NOMO-1 (cell line): ENCODE results near the gene AGAP2.
"Not testable (repeated sequence)": the region's sequence is repeated elsewhere in the genome, so short reads cannot be mapped to it uniquely, and the experiment has no call there.

Experiments used
- DNase-seq, 2 experiments: peaks; one replicate each; lab custom pipeline; 2025; ENCODE audit not compliant: unreplicated experiment in 2 of 2; lab: John Stamatoyannopoulos, UW

AGAP2 gene

DNA sequence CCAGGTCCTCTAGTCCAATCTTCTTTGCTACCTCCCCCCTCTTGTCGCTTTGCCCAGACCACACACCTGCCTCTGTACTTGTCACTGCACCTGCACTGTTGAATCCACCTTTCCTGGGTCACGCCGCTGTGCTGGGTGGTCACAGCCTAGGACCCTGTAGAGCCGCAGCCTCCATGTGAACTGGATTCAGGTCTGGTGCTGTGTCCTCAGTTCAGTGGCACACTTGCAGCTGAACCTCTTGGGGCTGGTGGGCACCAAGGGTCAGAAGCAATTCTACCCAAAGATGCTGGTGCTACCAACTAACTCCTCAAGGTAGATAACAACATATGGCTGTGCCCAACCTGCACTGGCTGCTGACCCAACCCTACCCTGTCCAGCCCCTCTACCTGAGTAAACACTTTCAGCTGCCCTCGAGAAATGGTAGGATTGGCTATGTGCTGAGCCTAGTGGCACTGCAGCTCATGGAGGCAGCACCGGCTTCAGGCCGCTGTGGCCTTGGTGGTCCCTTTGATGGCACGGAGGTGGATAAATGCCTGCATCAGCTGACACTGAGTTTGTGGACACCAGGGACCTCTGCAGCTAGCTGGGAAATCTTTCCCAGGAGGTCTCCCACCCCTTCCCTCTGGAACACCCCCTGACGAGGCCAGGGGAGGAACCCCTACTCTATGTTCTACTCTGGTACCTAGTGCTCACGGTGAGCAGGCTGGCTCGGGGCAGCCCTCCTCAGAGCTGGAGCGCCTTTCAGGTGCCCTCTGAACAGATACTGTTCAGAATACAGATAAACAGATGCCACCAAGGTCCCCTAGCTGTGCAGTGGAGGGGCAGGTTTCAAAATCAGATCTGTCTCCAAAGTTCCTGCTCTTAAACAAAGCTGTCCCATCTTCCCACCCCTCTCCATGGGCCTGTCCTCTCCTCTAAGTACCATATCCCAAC lies 14.3 kb downstream of the AGAP2 start:
- DNase-seq, result no peak

DNA sequence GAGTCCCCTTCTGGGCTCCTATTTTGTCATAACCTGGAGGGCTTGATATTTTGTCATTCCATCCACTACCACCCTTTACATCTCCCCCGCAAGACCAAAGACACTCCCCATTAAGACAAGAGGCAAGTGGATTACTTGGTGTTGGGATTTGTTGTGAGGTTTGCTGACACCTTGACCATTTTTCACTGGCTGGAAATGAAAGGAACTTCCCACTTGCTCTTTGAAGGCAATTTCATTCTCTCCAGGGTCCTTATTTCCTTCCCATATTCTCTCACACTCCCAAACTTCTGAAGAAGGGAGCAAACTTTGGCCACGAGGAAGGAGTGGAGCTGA lies 14.9 kb downstream of the AGAP2 start:
- no peak for DNase-seq

DNA sequence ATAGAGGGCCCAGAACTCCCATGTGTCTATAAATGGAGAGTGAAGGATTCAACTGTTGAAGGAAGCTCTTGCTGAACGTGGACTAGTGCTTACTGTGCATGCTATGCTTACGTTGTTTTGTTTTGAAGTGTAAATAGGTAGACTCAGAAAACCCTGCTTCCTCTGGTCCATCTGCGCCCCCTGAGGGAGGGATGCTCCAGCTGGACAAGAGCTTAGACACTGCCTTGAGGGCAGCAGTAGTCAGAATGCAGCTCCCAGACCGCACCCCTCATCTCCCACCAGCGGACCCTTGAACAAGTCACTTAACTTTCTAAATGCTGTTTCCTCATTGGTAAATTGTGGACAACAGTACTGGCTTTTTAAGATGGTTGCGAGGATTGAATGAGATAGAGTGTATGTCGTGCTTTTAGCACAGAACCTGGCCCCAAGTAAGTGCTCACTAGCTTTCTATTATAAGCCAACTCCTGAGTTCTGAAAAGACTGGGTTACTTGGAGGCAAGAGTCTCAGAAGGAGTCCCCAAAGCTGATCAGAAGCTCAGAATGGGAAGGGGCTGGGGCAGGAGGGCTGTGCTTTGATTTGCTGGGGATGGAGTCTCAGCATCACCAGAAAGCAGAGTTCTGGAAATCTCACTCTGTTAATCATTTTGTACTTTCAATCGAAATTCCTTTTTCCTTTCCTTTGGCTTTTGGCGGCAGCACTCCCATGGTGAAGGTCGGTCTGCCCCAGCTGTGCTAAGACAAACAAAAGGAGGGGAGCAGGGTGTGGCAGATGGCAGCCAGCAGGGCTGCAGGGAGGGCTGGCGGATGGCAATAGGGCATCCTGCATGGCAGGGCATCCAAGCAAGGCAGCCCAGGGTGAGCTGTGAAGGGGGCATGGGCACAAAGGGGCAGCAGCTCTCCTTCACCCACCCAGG lies 15.6 kb downstream of the AGAP2 start:
- no peak for DNase-seq

DNA sequence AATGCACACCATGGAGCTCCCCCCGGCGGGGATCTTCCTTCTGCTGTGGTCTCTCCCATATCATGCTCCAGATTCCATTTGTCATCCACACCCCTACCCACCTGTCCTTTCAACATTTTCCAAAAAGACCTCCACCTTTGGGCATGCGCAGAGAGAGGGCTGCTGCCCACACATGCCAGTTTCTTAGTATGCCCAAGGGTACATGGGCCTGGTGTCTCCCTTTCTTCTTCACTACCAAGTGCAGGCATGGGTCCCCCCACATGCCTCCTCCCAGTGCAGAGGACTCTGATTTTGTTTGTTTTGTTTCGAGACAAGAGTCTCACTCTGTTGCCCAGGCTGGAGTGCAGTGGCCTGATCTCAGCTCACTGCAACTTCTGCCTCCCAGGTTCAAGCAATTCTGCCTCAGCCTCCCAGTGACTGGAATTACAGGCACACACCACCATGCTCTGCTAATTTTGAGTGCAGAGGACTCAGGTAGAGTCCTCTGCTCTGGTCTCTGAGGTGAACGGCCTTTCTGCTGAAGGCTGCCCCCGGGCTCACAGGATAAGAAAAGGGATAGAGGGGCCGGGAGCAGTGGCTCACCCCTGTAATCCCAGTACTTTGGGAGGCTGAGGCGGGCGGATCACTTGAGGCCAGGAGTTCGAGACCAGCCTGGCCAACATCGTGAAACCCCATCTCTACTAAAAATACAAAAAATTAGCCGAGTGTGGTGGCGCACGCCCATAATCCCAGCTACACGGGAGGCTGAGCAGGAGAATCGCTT lies 16.5 kb downstream of the AGAP2 start:
- not testable (repeated sequence) for DNase-seq

DNA sequence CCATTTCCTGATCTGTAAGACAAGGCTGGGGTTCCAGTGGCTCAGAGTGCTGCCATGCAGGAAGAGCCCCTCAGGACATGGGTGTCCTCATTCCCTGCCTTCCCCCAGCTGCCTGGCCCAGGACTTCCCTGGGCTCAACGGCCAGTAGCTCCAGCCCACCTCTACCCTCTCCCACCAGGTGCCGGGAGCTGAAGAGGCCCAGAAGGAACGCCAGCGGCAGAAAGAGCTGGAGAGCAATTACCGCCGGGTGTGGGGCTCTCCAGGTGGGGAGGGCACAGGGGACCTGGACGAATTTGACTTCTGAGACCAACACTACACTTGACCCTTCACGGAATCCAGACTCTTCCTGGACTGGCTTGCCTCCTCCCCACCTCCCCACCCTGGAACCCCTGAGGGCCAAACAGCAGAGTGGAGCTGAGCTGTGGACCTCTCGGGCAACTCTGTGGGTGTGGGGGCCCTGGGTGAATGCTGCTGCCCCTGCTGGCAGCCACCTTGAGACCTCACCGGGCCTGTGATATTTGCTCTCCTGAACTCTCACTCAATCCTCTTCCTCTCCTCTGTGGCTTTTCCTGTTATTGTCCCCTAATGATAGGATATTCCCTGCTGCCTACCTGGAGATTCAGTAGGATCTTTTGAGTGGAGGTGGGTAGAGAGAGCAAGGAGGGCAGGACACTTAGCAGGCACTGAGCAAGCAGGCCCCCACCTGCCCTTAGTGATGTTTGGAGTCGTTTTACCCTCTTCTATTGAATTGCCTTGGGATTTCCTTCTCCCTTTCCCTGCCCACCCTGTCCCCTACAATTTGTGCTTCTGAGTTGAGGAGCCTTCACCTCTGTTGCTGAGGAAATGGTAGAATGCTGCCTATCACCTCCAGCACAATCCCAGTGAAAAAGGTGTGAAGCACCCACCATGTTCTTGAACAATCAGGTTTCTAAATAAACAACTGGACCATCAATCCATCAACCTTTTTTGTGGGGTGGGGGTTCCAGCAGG lies 17.6 kb downstream of the AGAP2 start:
- no peak for DNase-seq

DNA sequence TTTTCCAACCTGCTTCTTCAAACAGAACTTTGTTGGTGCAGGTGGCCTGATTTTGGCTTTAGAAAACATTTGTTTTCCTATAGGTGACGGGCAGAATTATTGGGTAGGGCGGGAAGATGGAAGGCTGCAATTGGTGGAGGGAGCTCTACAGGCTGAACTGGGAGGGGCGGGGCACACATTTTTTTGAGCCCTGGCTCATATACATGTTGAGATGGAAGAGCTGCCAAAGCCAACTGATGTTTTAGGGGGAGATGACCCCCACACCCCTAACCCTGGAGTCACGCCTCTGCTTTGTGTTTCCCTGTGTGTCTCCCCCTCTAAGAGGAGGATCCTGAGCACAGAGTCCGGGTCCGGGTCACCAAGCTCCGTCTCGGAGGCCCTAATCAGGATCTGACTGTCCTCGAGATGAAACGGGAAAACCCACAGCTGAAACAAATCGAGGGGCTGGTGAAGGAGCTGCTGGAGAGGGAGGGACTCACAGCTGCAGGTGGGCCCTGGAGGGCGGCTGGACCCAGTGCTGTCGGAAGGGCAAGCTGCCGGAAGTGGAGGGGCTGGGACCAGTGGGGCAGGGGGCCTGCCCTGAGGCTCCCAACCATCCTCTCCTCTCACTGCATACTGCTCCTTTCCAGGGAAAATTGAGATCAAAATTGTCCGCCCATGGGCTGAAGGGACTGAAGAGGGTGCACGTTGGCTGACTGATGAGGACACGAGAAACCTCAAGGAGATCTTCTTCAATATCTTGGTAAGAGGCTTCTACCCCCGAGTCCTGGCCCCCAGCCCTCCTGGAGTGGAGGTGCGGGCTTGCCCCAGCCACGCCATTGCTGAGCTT lies 18.6 kb downstream of the AGAP2 start:
- DNase-seq, result no peak

DNA sequence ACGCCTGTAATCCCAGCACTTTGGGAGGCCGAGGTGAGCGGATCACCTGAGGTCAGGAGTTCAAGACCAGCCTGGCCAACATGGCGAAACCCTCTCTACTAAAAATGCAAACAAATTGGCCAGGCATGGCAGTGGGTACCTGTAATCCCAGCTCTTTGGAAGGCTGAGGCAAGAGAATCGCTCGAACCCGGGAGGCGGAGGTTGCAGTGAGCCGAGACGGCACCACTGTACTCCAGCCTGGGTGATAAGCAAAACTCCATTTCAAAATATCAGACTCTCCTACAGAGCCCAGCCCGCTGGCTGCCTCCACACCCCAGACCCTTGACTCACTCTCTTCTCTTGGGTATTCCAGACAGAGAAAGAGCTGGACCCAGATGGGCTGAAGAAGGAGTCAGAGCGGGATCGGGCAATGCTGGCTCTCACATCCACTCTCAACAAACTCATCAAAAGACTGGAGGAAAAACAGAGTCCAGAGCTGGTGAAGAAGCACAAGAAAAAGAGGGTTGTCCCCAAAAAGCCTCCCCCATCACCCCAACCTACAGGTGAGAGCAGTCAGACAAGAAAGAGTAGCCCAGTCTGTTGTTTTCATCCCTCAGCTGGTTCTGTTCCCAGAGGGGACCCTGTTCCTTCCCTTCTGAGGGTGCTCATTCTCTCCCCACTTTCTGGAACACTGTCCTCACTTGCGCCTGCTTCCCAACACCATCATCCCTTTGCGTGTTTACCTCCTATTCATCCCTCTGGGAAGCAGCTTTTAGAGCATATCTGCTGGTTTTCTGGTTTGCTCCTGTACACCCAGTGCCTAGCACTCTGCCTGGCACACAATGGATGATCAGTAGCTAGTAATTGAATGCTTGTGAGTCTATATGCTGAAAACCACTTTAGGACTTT lies 19.7 kb downstream of the AGAP2 start:
- no peak for DNase-seq

DNA sequence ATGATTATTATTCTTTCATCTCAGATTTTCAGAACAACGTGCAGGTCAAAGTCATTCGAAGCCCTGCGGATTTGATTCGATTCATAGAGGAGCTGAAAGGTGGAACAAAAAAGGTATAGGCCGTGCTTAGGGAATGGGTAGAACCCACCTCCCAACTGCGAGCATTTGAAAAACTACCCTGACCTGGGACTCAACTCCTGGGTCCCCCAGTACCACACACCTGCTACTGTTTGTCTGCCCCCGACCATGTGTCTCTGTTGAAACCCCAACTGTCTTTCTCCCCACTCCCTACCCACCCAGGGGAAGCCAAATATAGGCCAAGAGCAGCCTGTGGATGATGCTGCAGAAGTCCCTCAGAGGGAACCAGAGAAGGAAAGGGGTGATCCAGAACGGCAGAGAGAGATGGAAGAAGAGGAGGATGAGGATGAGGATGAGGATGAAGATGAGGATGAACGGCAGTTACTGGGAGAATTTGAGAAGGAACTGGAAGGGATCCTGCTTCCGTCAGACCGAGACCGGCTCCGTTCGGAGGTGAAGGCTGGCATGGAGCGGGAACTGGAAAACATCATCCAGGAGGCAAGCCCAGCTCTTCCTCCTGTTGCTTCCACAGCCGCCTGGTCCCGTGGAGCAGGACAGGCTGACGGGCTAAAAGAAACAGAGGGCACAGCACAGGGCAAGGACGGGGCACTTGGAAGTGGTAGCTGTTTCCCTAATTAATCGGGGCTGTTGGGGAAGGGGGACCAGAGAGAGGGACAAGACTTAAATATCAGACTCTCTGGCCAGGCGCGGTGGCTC lies 20.5 kb downstream of the AGAP2 start:
- DNase-seq, result no peak

DNA sequence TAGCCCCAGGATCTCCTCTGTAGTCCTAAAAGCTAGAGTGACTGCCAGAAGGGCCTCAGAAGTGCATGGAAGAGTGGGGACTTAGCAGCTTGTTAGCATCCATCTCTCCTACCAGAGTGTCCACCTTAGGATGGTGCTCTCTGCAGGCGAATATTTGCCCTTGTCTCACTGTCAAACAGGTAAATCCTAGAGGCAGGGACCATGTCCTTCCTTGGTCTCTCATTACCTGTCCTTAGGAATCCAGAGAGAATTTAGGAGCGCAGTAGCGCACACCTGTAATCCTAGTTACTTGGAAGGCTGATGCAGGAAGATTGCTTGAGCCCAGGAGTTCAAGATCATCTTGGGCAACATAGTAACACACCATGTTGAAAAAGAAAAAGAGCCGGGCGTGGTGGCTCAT lies 21.4 kb downstream of the AGAP2 start:
- no peak for DNase-seq

DNA sequence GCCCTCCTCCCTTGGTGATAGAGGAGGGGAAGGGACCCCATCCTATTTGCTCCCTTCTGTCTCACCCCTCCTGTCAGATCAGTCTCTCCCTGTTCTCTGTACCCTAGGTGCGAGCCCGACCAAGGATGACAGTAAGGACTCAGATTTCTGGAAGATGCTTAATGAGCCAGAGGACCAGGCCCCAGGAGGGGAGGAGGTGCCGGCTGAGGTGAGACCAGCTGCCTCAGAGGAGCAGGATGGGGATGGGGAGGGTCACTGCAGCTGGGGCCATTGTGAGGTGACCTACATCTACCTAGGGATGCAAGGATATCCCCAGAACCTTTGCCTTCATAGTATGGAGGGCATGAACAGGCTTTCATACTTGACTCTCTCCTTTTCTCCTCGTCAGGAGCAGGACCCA lies 22.2 kb downstream of the AGAP2 start:
- no peak for DNase-seq

DNA sequence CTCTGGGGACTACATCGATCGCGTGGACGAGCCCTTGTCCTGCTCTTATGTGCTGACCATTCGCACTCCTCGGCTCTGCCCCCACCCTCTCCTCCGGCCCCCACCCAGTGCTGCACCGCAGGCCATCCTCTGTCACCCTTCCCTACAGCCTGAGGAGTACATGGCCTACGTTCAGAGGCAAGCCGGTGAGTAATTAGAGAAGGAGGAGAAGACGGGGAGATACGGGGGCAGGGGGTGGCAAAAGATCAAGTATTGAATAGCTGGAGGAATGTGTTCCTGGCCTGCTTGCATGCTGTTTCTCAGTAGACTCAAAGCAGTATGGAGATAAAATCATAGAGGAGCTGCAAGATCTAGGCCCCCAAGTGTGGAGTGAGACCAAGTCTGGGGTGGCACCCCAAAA lies 22.8 kb downstream of the AGAP2 start:
- no peak for DNase-seq

DNA sequence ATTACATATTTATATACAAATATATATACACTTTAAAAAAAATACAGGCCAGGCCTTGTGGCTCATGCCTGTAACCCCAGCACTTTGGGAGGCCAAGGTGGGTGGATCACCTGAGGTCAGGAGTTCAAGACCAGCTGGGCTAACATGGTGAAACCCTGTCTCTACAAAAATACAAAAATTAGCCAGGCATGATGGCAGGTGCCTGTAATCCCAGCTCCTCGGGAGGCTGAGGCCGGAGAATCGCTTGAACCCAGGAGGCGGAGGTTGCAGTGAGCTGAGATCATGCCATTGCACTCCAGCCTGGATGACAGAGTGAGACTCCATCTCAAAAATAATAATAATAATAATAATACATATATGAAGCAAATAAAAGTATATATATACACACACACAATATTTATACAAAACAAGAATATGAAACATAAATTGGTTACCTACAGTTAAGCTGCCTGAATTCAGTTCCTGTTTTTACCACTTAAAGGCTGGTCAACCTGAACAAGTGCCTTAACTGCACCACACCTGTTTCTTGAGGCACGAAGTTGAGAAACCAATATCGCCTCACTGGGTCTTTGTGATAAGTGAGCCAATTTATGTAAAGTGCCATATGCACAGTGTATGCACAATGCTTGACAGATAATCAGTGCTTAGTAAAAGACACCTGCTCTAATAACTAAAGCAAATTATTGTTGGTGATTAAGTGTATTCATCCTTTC lies 23.4 kb downstream of the AGAP2 start:
- not testable (repeated sequence) for DNase-seq

DNA sequence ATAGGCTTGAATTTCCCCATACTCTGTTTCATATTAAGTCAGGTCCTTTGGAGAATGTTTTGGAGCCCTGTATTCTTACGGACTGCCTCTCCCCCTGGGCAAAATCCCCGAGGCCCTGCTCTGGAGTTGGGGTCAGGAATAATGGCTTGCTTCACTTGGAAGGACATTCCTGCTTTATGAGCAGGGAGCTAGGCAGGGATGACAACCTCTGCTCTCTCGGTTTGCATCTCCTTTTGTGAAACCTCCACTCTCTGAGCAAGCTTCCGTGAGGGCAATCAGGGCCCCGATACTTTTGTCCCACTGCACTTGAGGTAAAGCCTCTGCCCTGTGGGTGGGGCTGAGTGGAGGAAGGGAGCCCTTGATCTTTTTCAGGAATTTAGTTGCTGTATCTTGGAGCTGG lies 25.3 kb downstream of the AGAP2 start:
- DNase-seq, result no peak

DNA sequence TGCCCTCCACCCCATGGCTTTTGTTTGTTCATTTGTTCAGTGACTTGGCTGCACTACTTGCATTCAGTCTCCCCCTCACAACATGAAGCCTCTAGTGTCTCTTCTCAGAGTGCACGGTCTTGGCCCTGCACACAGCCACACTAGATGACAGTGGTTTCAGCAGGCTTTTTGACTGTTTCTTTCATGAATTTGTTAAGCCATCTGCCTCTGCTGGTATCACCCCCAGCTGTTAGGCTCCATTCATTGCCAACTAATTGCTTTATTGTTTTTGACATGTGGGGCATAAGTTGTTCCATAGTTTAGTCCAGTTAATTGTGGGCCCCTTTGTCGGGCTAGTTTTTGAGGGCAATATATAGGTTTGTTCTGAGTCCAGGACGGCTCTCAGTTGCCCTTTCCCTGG lies 25.8 kb downstream of the AGAP2 start:
- DNase-seq, result no peak

DNA sequence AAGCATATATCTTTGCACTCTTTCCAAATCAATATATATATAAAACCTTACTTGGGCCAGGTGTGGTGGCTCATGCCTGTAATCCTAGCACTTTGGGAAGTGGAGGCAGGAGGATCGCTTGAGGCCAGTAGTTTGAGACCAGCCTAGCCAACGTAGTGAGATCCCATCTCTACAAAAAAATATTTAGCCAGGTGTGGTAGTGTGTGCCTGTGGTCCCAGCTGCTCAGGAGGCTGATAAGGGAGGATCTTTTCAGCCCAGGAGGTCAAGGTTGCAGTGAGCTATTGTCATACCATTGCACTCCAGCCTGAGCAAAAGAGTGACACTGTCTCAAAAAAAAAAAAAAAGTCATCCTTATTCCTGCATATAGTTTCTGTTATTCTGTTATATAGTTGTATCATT lies 30.2 kb downstream of the AGAP2 start:
- DNase-seq, result no peak

DNA sequence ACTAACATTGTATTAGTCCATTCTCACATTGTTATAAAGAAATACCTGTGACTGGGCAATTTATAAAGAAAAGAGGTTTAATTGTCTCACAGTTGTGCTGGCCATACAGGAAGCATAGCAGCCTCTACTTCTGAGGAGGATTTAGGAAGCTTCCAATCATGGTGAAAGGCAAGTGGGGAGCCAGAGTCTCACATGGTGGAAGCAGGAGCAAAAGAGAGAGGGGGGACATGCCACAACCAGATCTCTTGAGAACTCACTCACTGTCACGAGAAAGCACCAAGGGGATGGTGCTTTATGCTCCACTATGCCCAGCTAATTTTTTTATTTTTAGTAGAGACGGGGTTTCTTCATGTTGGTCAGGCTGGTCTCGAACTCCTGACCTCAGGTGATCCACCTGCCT lies 31.3 kb downstream of the AGAP2 start:
- no peak for DNase-seq

DNA sequence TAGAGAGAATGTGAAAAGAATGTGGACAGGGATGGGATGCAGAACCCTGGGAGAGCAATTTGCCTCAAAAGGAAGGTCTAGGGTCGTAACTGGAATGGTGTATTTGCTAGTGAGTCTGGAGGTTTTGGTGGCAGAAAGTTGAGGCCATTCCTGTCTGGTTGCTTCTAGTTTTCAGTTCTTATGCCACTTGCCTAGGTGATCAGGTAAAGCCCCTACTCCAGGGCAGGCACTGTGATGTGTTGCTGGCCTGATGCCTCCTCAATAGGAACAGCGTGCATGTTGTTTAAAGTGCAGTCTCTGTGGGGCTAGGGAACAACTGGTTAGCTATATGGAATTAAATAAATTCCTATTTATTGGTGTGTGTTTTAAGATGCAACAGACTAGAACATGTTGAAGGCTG lies 38.2 kb downstream of the AGAP2 start:
- no peak for DNase-seq
